Uterus (tissue), 4 donors: ENCODE results near the gene COG2. TPM values are rescaled to one million over a fixed set of nuclear protein-coding genes. Genes with fewer than 3 reads are reported as not detected.

Experiments used
- DNase-seq, 2 donors: peaks; one replicate each; pipeline ENCODE4 v3.0.0-alpha.2; 2019 to 2020
- H3K27ac ChIP-seq, 2 donors: fragments of 200-600 bp; sonication (generic); 1 replicate in 1 of 2; 2 replicates in 1 of 2; pipeline ENCODE4 v1.5.1; 2016 to 2018
- H3K27me3 ChIP-seq, 2 donors: fragments of 200-600 bp; sonication (generic); one replicate each; pipeline ENCODE4 v1.5.1; 2018 to 2019; ENCODE audit warnings: control low read depth in 1 of 2
- H3K36me3 ChIP-seq, 2 donors: fragments of 200-600 bp; sonication (generic); one replicate each; pipeline ENCODE4 v1.5.1; 2019; ENCODE audit warnings: control low read depth in 1 of 2
- H3K4me1 ChIP-seq, 2 donors: fragments of 200-600 bp; sonication (generic); one replicate each; pipeline ENCODE4 v1.5.1; 2018 to 2019; ENCODE audit warnings: control low read depth in 1 of 2
- H3K4me3 ChIP-seq, 2 donors: fragments of 200-600 bp; sonication (generic); 1 replicate in 1 of 2; 2 replicates in 1 of 2; pipeline ENCODE4 v1.5.1; 2018 to 2019; ENCODE audit warnings: mild to moderate bottlenecking in 1 of 2
- H3K9me3 ChIP-seq, 2 donors: fragments of 200-600 bp; sonication (generic); one replicate each; pipeline ENCODE4 v1.5.1; 2019; ENCODE audit warnings: control low read depth in 1 of 2
- POLR2A ChIP-seq, 2 donors: fragments of 450-650 bp; IDR thresholded peaks; one replicate each; pipeline ENCODE4 v1.6.1; 2016; ENCODE audit warnings: antibody characterized with exemption in 2 of 2, mild to moderate bottlenecking in 1 of 2, moderate library complexity in 1 of 2
- intact Hi-C: fragments of 100-400 bp; cut with DNase I; formaldehyde crosslinking; loops from one replicate; pipeline ENCODE4 v1.15.1; 2023; ENCODE audit warnings: low total_unique reads
- total RNA-seq, 4 donors: library from RNA; depleted of rRNA in 3 of 4; stranded (reverse); fragments of >200 nt in 3 of 4; gene quantifications; one replicate each; pipeline versions ENCODE4 v1.1.0 to v1.2.4, GENCODE V29; 2014 to 2023
- TF ChIP-seq, protein P1 (sequence below), 4 experiments: fragments of 200-600 bp in 2 of 4; fragments of 450-650 bp in 2 of 4; sonication (generic) in 2 of 4; IDR thresholded peaks; one replicate each; pipeline ENCODE4 v1.5.1; 2016 to 2019; ENCODE audit warnings: antibody characterized with exemption in 4 of 4, mild to moderate bottlenecking in 2 of 4, moderate library complexity in 1 of 4
- donor health status: DM: yes; HTN: yes; CAD: no.

Gene COG2
- total RNA-seq, 4 donors from 2014 or later = 10.0 to 32.3 (median 18.5) TPM

DNA sequence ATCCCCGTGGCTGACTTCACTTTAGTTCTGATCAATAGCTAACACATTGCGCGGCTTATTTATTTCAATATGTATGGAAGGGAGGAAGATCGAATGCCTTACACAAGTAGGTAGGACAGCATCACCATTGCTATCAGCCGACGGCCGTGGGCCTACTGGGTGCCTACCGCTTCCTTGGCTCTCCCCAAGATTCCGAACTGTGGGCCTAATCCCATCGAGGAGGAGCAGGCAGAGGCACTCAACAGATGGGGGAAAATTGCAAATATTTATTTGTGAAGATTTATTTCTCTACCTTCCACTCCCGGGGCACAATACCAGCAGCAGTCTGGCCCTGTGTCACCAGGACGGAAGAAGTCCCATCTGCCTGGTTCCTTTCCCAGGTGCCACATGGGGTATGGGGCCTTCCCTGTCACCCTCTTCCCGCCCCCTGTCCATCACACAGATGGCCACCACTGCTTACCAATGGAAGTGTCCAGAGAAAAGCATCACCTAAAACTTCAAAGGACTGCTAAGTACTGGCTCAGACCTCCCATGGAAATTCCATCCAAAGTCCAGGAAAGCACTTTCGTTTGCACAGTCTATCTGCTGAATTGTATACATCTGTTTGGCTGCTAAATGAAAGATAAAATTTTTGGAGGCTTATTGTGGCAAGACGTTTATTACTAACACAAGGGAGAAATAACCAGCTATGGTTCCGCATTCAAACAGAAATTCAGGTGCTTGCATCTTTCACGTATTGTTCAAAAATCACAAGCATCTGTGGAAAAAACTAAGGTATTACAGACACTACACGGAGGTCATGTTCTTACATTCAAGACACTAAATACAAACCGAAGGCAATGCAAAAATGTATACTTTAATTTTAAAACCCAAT is 59.9 kb downstream of the COG2 start:
- intact Hi-C loops = no loop called here
- H3K4me3 ChIP-seq = no peak overlapping the region
- no peak overlapping the region for H3K27ac ChIP-seq
- H3K4me1 ChIP-seq = no peaks in the 10 kb centered on the region
- no peaks in the 10 kb centered on the region for H3K36me3 ChIP-seq
- no peaks in the 10 kb centered on the region for H3K27me3 ChIP-seq
- TF ChIP-seq, protein P1, sequence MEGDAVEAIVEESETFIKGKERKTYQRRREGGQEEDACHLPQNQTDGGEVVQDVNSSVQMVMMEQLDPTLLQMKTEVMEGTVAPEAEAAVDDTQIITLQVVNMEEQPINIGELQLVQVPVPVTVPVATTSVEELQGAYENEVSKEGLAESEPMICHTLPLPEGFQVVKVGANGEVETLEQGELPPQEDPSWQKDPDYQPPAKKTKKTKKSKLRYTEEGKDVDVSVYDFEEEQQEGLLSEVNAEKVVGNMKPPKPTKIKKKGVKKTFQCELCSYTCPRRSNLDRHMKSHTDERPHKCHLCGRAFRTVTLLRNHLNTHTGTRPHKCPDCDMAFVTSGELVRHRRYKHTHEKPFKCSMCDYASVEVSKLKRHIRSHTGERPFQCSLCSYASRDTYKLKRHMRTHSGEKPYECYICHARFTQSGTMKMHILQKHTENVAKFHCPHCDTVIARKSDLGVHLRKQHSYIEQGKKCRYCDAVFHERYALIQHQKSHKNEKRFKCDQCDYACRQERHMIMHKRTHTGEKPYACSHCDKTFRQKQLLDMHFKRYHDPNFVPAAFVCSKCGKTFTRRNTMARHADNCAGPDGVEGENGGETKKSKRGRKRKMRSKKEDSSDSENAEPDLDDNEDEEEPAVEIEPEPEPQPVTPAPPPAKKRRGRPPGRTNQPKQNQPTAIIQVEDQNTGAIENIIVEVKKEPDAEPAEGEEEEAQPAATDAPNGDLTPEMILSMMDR (IDR thresholded peaks at IDR 0.05) = no peak
- H3K9me3 ChIP-seq = no peaks in the 10 kb centered on the region
- no peak for DNase-seq

DNA sequence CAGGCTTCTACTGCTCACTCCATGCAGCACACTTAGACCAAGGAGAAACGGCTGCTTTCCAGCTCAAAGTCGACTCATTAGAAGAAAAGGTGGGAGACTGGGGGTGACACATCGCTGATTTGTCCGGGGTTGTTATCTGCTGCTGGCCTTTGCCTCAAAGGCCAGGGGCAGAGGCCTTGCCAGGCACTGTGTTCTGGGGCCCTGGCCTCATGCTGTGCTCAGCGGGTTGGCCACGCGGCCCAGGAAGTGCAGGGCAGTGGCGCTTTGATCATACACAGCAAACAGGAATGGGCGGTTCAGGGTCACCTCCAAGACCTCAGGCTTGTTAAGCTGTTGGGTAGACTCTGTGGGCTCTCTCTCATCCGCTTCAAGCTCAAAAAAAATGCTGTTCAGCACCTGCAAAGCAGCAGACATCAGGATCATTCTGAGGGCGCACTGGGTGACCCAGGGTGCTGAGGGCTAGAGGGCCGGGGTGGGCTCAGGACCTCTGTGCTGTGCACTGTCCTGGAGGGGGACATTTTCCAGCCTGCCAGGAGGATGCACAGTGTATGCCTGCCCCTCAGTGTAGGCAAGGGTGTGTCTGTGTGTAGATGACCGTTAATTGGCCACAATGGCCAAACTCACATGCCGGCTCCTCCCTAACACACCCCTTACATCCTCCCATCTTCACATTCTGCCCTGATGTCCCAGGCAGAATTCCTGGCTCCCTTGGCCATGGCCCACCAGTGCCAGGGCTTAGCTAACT is 60.8 kb downstream of the COG2 start:
- no peak for DNase-seq
- Histone ChIP-seq H3K4me1 (no peaks in the 10 kb centered on the region), H3K27me3 (no peaks in the 10 kb centered on the region), H3K36me3 (no peaks in the 10 kb centered on the region), H3K9me3 (no peaks in the 10 kb centered on the region), H3K4me3 (no peak overlapping the region), H3K27ac (no peak overlapping the region)
- intact Hi-C loops = no loop called here
- TF ChIP-seq, protein P1 (IDR thresholded peaks at IDR 0.05) = no peak
- no peak for TF ChIP-seq POLR2A (IDR thresholded peaks at IDR 0.05)

- no peak for DNase-seq
- TF ChIP-seq, protein P1 (IDR thresholded peaks at IDR 0.05) = no peak
- no peak for TF ChIP-seq POLR2A (IDR thresholded peaks at IDR 0.05)
- Histone ChIP-seq H3K27me3 (no peaks in the 10 kb centered on the region), H3K36me3 (no peaks in the 10 kb centered on the region), H3K27ac (no peak overlapping the region), H3K4me1 (no peaks in the 10 kb centered on the region), H3K4me3 (no peak overlapping the region), H3K9me3 (no peaks in the 10 kb centered on the region)
- intact Hi-C loops = no loop called here
These were observed 61.6 kb downstream of the COG2 start for GRCh38 chr1:230703679-230704385.

DNA sequence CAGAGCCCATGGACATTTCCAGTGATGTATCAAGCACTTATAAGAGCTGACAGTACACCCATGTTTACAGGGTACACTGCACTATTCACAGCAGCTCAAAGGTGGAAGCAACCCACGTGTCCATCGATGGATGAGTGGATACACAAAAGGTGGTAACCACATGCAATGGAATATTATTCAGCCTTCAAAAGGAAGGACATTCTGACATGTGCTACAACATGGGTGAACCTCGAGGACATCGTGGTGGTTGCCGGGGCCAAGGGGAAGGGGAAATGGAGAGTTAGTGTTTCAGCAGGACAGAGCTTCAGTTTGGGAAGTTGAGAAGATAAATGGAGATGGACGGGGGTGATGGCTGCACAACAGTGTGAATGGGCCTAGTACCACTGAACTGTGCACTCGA is 62.5 kb downstream of the COG2 start:
- Histone ChIP-seq H3K4me3 (no peak overlapping the region), H3K9me3 (no peaks in the 10 kb centered on the region), H3K27me3 (no peaks in the 10 kb centered on the region), H3K27ac (no peak overlapping the region), H3K4me1 (no peaks in the 10 kb centered on the region), H3K36me3 (no peaks in the 10 kb centered on the region)
- intact Hi-C loops = no loop called here
- DNase-seq = no peak
- TF ChIP-seq, protein P1 (IDR thresholded peaks at IDR 0.05) = no peak
- no peak for TF ChIP-seq POLR2A (IDR thresholded peaks at IDR 0.05)
